Glomerular visceral epithelial cell (primary cell): ENCODE results near the gene PTPRC.

ENCODE experiments used
- DNase-seq: peaks from one replicate; pipeline ENCODE4 v3.0.0-alpha.2; 2016; ENCODE audit errors: extremely low spot score

The PTPRC gene

GRCh38 chr1:198674009-198674408 is 35.2 kb downstream of the PTPRC start:
- no peak for DNase-seq

GRCh38 chr1:198676253-198676652 is 37.4 kb downstream of the PTPRC start:
- DNase-seq, result no peak

- DNase-seq, result no peak
Measured at GRCh38 chr1:198677027-198677426, 38.2 kb downstream of the PTPRC start.

- DNase-seq, result no peak
Measured at GRCh38 chr1:198677871-198678270, 39.0 kb downstream of the PTPRC start.

GRCh38 chr1:198678301-198678836 is 39.5 kb downstream of the PTPRC start:
- DNase-seq, result no peak

GRCh38 chr1:198678901-198679329 is 40.1 kb downstream of the PTPRC start:
- DNase-seq, result no peak

GRCh38 chr1:198679535-198680173 is 40.8 kb downstream of the PTPRC start:
- no peak for DNase-seq

GRCh38 chr1:198680174-198680875 is 41.5 kb downstream of the PTPRC start:
- DNase-seq, result no peak

- no peak for DNase-seq
Measured at GRCh38 chr1:198681252-198681651, 42.4 kb downstream of the PTPRC start.

- DNase-seq, result peak; percentile 90
Measured at GRCh38 chr1:198681831-198682759, 43.3 kb downstream of the PTPRC start.

- DNase-seq, result no peak
Measured at GRCh38 chr1:198682850-198683249, 44.0 kb downstream of the PTPRC start.

- no peak for DNase-seq
Measured at GRCh38 chr1:198683449-198683848, 44.6 kb downstream of the PTPRC start.

GRCh38 chr1:198686069-198686728 is 47.4 kb downstream of the PTPRC start:
- DNase-seq, result peak; percentile 13

- no peak for DNase-seq
Measured at GRCh38 chr1:198687429-198687828, 48.6 kb downstream of the PTPRC start.

- DNase-seq, result no peak
Measured at GRCh38 chr1:198691063-198691462, 52.2 kb downstream of the PTPRC start.

GRCh38 chr1:198693321-198693720 is 54.5 kb downstream of the PTPRC start:
- DNase-seq, result no peak

GRCh38 chr1:198694542-198694941 is 55.7 kb downstream of the PTPRC start:
- DNase-seq, result no peak

- no peak for DNase-seq
Measured at GRCh38 chr1:198696211-198696610, 57.4 kb downstream of the PTPRC start.

- peak; percentile 51 for DNase-seq
Measured at GRCh38 chr1:198699167-198700015, 60.6 kb downstream of the PTPRC start.

GRCh38 chr1:198700016-198700392 is 61.2 kb downstream of the PTPRC start:
- no peak for DNase-seq

- DNase-seq, result no peak
Measured at GRCh38 chr1:198700396-198700795, 61.6 kb downstream of the PTPRC start.
